Neuronal stem cell (in vitro differentiated cells): ENCODE results near the gene TBC1D5.

Source experiments
- DNase-seq: peaks from one replicate; pipeline ENCODE4 v3.0.0-alpha.2; 2013; ENCODE audit warnings: low spot score
- H2AFZ ChIP-seq: one replicate; pipeline ENCODE4 v1.6.1; 2013; ENCODE audit warnings: mild to moderate bottlenecking, low read length, inconsistent platforms
- H2AK5ac ChIP-seq: 2 replicates; pipeline ENCODE4 v1.6.1; 2013; ENCODE audit warnings: low read depth, mild to moderate bottlenecking, inconsistent platforms, low read length, moderate library complexity, mixed read lengths
- H2BK120ac ChIP-seq: 2 replicates; pipeline ENCODE4 v1.6.1; 2013; ENCODE audit warnings: low read depth, mild to moderate bottlenecking, inconsistent platforms, low read length, moderate library complexity, mixed read lengths
- H2BK12ac ChIP-seq: one replicate; pipeline ENCODE4 v1.6.1; 2013; ENCODE audit warnings: low read length, inconsistent platforms
- H2BK15ac ChIP-seq: 2 replicates; pipeline ENCODE4 v1.6.1; 2013; ENCODE audit warnings: mild to moderate bottlenecking, low read length, inconsistent platforms, mixed read lengths
- H2BK5ac ChIP-seq: one replicate; pipeline ENCODE4 v1.6.1; 2013; ENCODE audit warnings: inconsistent platforms, mild to moderate bottlenecking, low read length, moderate library complexity
- H3K14ac ChIP-seq: one replicate; pipeline ENCODE4 v1.6.1; 2013; ENCODE audit warnings: low read length, inconsistent platforms
- H3K18ac ChIP-seq: 2 replicates; pipeline ENCODE4 v1.6.1; 2013; ENCODE audit warnings: low read length, inconsistent platforms
- H3K23ac ChIP-seq: 2 replicates; pipeline ENCODE4 v1.6.1; 2013; ENCODE audit warnings: low read depth, mild to moderate bottlenecking, mixed read lengths, low read length, inconsistent platforms; ENCODE audit not compliant: poor library complexity
- H3K27ac ChIP-seq: replicated peaks from 3 replicates; pipeline ENCODE4 v1.5.1; 2013; ENCODE audit warnings: low read length, inconsistent platforms
- H3K27me3 ChIP-seq, 3 experiments: 2 replicates each; pipeline ENCODE4 v1.6.1; 2013; ENCODE audit warnings: low read length in 3 of 3, mild to moderate bottlenecking in 2 of 3, inconsistent platforms in 1 of 3, low read depth in 1 of 3, mixed read lengths in 1 of 3, moderate library complexity in 1 of 3; ENCODE audit not compliant: control insufficient read depth in 3 of 3, insufficient read depth in 3 of 3
- H3K36me3 ChIP-seq, 2 donors: replicated peaks in 1 of 2; 2 replicates each; pipeline ENCODE4 v1.6.1; 2013; ENCODE audit warnings: low read length in 2 of 2; ENCODE audit not compliant: control insufficient read depth in 2 of 2, insufficient read depth in 2 of 2
- H3K4ac ChIP-seq: 2 replicates; pipeline ENCODE4 v1.6.1; 2013; ENCODE audit warnings: inconsistent platforms, mild to moderate bottlenecking, low read length, moderate library complexity
- H3K4me1 ChIP-seq, 2 donors: 1 replicate in 1 of 2; 2 replicates in 1 of 2; pipeline ENCODE4 v1.6.1; 2013; ENCODE audit warnings: low read length in 2 of 2, low read depth in 1 of 2; ENCODE audit not compliant: control insufficient read depth in 2 of 2, insufficient read depth in 1 of 2
- H3K4me2 ChIP-seq: one replicate; pipeline ENCODE4 v1.6.1; 2013; ENCODE audit warnings: mild to moderate bottlenecking, low read length, inconsistent platforms; ENCODE audit not compliant: insufficient read depth, poor library complexity, severe bottlenecking
- H3K4me3 ChIP-seq, 2 donors: 2 replicates each; pipeline ENCODE4 v1.5.1; 2013; ENCODE audit warnings: low read length in 2 of 2, mild to moderate bottlenecking in 2 of 2, inconsistent platforms in 1 of 2, moderate library complexity in 1 of 2
- H3K79me1 ChIP-seq: one replicate; pipeline ENCODE4 v1.6.1; 2013; ENCODE audit warnings: low read depth, mild to moderate bottlenecking, inconsistent platforms, low read length, moderate library complexity
- H3K9ac ChIP-seq: one replicate; pipeline ENCODE4 v1.6.1; 2013; ENCODE audit warnings: mild to moderate bottlenecking, low read depth, low read length, inconsistent platforms; ENCODE audit not compliant: poor library complexity
- H3K9me3 ChIP-seq, 2 donors: replicated peaks in 1 of 2; 2 replicates each; pipeline versions ENCODE3 to v1.6.1; 2013; ENCODE audit warnings: low read length in 2 of 2, mild to moderate bottlenecking in 2 of 2, inconsistent platforms in 1 of 2, low read depth in 1 of 2, mixed read lengths in 1 of 2, moderate library complexity in 1 of 2; ENCODE audit not compliant: control insufficient read depth in 2 of 2, insufficient read depth in 1 of 2
- H4K8ac ChIP-seq: one replicate; pipeline ENCODE4 v1.6.1; 2013; ENCODE audit warnings: low read depth, mild to moderate bottlenecking, inconsistent platforms, low read length, moderate library complexity
- H4K91ac ChIP-seq: one replicate; pipeline ENCODE4 v1.6.1; 2013; ENCODE audit warnings: low read length, low read depth, mild to moderate bottlenecking, inconsistent platforms; ENCODE audit not compliant: poor library complexity
- WGBS, 2 donors: extraction: QIAGEN DNeasy Blood & Tissue Kit; methylation state at CpG; one replicate each; pipeline ENCODE4 v1.1.7; 2013; ENCODE audit warnings: missing lambda C conversion rate in 2 of 2, mixed read lengths in 1 of 2; ENCODE audit not compliant: insufficient read length in 2 of 2, insufficient replicate concordance in 1 of 2; ENCODE audit errors: extremely low coverage in 2 of 2; 5-methylcytosine and 5-hydroxymethylcytosine counted together

The TBC1D5 gene

DNA sequence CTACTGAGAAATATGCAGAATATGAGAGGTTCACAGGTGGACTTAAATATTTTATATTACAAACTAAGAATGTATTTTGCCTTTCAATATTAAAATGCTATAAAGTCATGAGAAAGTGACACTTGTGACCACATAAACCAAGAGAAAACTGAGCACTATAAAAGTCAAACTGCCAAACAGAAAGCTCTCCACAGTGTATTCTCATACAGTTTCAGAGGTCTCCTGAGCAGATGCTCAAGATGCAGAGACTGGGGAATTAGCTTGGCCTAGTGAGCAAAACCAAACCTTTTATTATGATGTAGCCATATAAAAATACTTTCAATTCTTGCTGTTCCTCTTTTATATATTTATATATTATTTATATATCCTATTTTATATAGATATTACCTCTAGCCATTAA is 227.8 kb downstream of the TBC1D5 start:
- H2BK15ac ChIP-seq = no peak overlapping the region
- peaks cover 4 to 9% of the 10 kb centered on the region in 2 donors for H3K4me1 ChIP-seq
- H3K4me3 ChIP-seq = no peak overlapping the region

GRCh38 chr3:17510265-17510664 is 232.2 kb downstream of the TBC1D5 start:
- no peak overlapping the region for H4K8ac ChIP-seq
- H3K27ac ChIP-seq = no peak overlapping the region
- H3K36me3 ChIP-seq = no peaks in the 10 kb centered on the region
- H2AFZ ChIP-seq = no peak overlapping the region
- H3K4me1 ChIP-seq = no peaks in the 10 kb centered on the region
- H2BK120ac ChIP-seq = no peak overlapping the region
- H2BK5ac ChIP-seq = no peak overlapping the region
- no peak overlapping the region for H3K4me2 ChIP-seq
- H3K4me3 ChIP-seq = no peak overlapping the region
- no peak overlapping the region for H2AK5ac ChIP-seq
- H3K27me3 ChIP-seq = no peaks in the 10 kb centered on the region
- WGBS, 2 donors = no CpG with 5 or more reads among the region's 4 CpGs
- no peaks in the 10 kb centered on the region for H3K79me1 ChIP-seq
- DNase-seq = no peak
- H2BK15ac ChIP-seq = no peak overlapping the region
- no peak overlapping the region for H2BK12ac ChIP-seq
- no peak overlapping the region for H3K4ac ChIP-seq
- no peak overlapping the region for H3K14ac ChIP-seq
- H3K9me3 ChIP-seq = no peaks in the 10 kb centered on the region
- no peak overlapping the region for H3K23ac ChIP-seq
- H3K18ac ChIP-seq = no peak overlapping the region
- H3K9ac ChIP-seq = no peak overlapping the region
- H4K91ac ChIP-seq = no peak overlapping the region

More for the DNA sequence above, 227.8 kb downstream of the TBC1D5 start:
- no peaks in the 10 kb centered on the region for H3K9me3 ChIP-seq
- H4K91ac ChIP-seq = no peak overlapping the region
- H3K36me3 ChIP-seq = no peaks in the 10 kb centered on the region
- no peak overlapping the region for H2AK5ac ChIP-seq
- no peak overlapping the region for H3K14ac ChIP-seq
- no peak overlapping the region for H2BK12ac ChIP-seq
- no peak overlapping the region for H3K9ac ChIP-seq
- no peak overlapping the region for H2BK120ac ChIP-seq
- no peak overlapping the region for H2AFZ ChIP-seq
- no peak overlapping the region for H3K4ac ChIP-seq
- no peak overlapping the region for H3K23ac ChIP-seq
- no peak for DNase-seq
- H3K27me3 ChIP-seq = no peaks in the 10 kb centered on the region
- no peaks in the 10 kb centered on the region for H3K79me1 ChIP-seq
- H4K8ac ChIP-seq = no peak overlapping the region
- H3K18ac ChIP-seq = no peak overlapping the region
- no peak overlapping the region for H3K4me2 ChIP-seq
- H2BK5ac ChIP-seq = no peak overlapping the region
- H3K27ac ChIP-seq = no peak overlapping the region

- Histone ChIP-seq H3K4ac (no peak overlapping the region), H3K23ac (no peak overlapping the region), H2BK120ac (no peak overlapping the region)
These were observed 234.2 kb downstream of the TBC1D5 start for GRCh38 chr3:17508180-17508752.

GRCh38 chr3:17507480-17507879 is 235.0 kb downstream of the TBC1D5 start:
- no peak overlapping the region for H4K91ac ChIP-seq
- no peak overlapping the region for H3K27ac ChIP-seq
- H3K27me3 ChIP-seq = no peaks in the 10 kb centered on the region
- no peaks in the 10 kb centered on the region for H3K4me1 ChIP-seq
- no peak overlapping the region for H4K8ac ChIP-seq
- no peak overlapping the region for H2BK15ac ChIP-seq
- no peak overlapping the region for H2BK12ac ChIP-seq
- no peak for DNase-seq
- no peaks in the 10 kb centered on the region for H3K36me3 ChIP-seq
- H2AK5ac ChIP-seq = no peak overlapping the region
- no peak overlapping the region for H3K4ac ChIP-seq
- H2BK120ac ChIP-seq = no peak overlapping the region
- no peak overlapping the region for H3K9ac ChIP-seq
- H3K79me1 ChIP-seq = no peaks in the 10 kb centered on the region
- H3K4me3 ChIP-seq = no peak overlapping the region
- no peak overlapping the region for H3K18ac ChIP-seq
- H3K23ac ChIP-seq = no peak overlapping the region
- H3K9me3 ChIP-seq = no peaks in the 10 kb centered on the region
- no peak overlapping the region for H2AFZ ChIP-seq
- H3K14ac ChIP-seq = no peak overlapping the region
- H2BK5ac ChIP-seq = no peak overlapping the region
- no peak overlapping the region for H3K4me2 ChIP-seq

More at GRCh38 chr3:17508180-17508752, 234.2 kb downstream of the TBC1D5 start:
- Histone ChIP-seq H4K8ac (no peak overlapping the region), H2BK5ac (no peak overlapping the region), H2BK15ac (no peak overlapping the region), H3K4me1 (no peaks in the 10 kb centered on the region), H3K14ac (no peak overlapping the region), H2BK12ac (no peak overlapping the region), H3K27ac (no peak overlapping the region), H2AFZ (no peak overlapping the region), H3K4me2 (no peak overlapping the region), H3K27me3 (no peaks in the 10 kb centered on the region), H3K36me3 (no peaks in the 10 kb centered on the region), H3K18ac (no peak overlapping the region), H2AK5ac (no peak overlapping the region), H4K91ac (no peak overlapping the region), H3K79me1 (no peaks in the 10 kb centered on the region), H3K9me3 (no peaks in the 10 kb centered on the region), H3K4me3 (no peak overlapping the region), H3K9ac (no peak overlapping the region)
- WGBS, 2 donors = no CpG with 5 or more reads among the region's 4 CpGs
- no peak for DNase-seq
